H1 (cell line): ENCODE results near the gene CALHM5. TPM values are rescaled to one million over a fixed set of nuclear protein-coding genes. Genes with fewer than 3 reads are reported as not detected.
A peak's percentile ranks its signal among the peaks of the same experiment; 100 is the strongest.

ENCODE experiments used
- JUND ChIP-seq: IDR thresholded peaks from 2 replicates; pipeline ENCODE4 v1.6.1; 2011; ENCODE audit warnings: mild to moderate bottlenecking, improper control_type of control experiment, low read length
- KDM5A ChIP-seq: fragments of 200-600 bp; IDR thresholded peaks from 2 replicates; pipeline ENCODE4 v1.7.1; 2012; ENCODE audit warnings: mild to moderate bottlenecking, low read length, inconsistent platforms, mixed read lengths
- polyA plus RNA-seq, 7 experiments: library from polyadenylated mRNA; depleted of rRNA in 3 of 7; stranded (reverse) in 5 of 7; unstranded in 2 of 7; fragments of >200 nt in 5 of 7; fragments of 200-250 nt in 2 of 7; gene quantifications; 1 replicate in 5 of 7; 2 replicates in 1 of 7; 4 replicates in 1 of 7; pipeline versions ENCODE4 v1.2.1 to v1.2.3, GENCODE V29; 2011 to 2013; ENCODE audit warnings: missing spikeins in 2 of 7, mixed read lengths in 2 of 7
- total RNA-seq: library from RNA; stranded (reverse); fragmentation: NEBNext Ultra II Directional; extraction: Animal tissue kit (Norgen Biotek cat#: 25700); gene quantifications from 2 replicates; pipeline ENCODE4 v1.2.1, GENCODE V29; 2021
- TF ChIP-seq, protein P1 (sequence below), 3 experiments: IDR thresholded peaks; 1 replicate in 2 of 3; 2 replicates in 1 of 3; pipeline versions ENCODE4 v1.5.1 to v1.6.1; 2011; ENCODE audit warnings: low read length in 3 of 3, mild to moderate bottlenecking in 3 of 3, inconsistent platforms in 2 of 3, low read depth in 1 of 3, moderate library complexity in 1 of 3; ENCODE audit not compliant: insufficient read depth in 1 of 3; ENCODE audit errors: control extremely low read depth in 1 of 3

CALHM5 gene
- total and polyA plus RNA-seq, 2 of the 8 experiments (the other 6 are each of a cell fraction or from before 2014, with no cell fraction given), result 0.05 to 0.09 TPM

DNA sequence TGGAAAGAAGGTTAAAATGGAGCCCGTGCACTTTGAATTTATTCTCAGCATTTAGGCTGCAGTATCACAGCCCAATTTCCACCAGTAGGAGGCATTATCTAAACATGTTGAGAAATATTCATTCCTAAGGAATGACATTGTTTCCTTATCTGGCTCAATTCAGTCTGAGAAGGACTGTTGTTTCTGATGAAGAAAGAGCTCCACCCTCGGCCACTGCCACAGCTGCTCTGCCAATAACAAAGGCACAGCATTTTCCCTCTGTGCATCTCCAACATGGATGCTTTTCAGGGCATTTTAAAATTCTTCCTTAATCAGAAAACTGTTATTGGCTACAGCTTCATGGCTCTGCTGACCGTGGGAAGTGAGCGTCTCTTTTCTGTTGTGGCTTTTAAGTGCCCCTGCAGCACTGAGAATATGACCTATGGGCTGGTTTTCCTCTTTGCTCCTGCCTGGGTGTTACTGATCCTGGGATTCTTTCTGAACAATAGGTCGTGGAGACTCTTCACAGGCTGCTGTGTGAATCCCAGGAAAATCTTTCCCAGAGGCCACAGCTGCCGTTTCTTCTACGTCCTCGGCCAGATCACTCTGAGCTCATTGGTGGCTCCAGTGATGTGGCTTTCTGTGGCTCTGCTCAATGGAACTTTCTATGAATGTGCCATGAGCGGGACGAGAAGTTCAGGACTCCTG, at the start of gene CALHM5 (continued):
- TF ChIP-seq, protein P1, sequence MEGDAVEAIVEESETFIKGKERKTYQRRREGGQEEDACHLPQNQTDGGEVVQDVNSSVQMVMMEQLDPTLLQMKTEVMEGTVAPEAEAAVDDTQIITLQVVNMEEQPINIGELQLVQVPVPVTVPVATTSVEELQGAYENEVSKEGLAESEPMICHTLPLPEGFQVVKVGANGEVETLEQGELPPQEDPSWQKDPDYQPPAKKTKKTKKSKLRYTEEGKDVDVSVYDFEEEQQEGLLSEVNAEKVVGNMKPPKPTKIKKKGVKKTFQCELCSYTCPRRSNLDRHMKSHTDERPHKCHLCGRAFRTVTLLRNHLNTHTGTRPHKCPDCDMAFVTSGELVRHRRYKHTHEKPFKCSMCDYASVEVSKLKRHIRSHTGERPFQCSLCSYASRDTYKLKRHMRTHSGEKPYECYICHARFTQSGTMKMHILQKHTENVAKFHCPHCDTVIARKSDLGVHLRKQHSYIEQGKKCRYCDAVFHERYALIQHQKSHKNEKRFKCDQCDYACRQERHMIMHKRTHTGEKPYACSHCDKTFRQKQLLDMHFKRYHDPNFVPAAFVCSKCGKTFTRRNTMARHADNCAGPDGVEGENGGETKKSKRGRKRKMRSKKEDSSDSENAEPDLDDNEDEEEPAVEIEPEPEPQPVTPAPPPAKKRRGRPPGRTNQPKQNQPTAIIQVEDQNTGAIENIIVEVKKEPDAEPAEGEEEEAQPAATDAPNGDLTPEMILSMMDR (IDR thresholded peaks at IDR 0.05; ENCODE audit: control extremely low read depth in 1 of 3, insufficient read depth in 1 of 3, low read depth in 1 of 3, low read length in 3 of 3), result peak in 2 of 3 experiments; percentile 38 to 66; a peak in 2 of 4 replicates
- 0 out of 2 replicates have a peak, but pooled peaks have one; percentile 31 for TF ChIP-seq JUND
- no peak for TF ChIP-seq KDM5A
- TF ChIP-seq, all 59 proteins: peak for 5
